HepG2 (cell line): Measurements from ENCODE around the gene ITCH. TPM values are rescaled to one million over a fixed set of nuclear protein-coding genes. Genes with fewer than 3 reads are reported as not detected.

Source experiments
- ADNP ChIP-seq: sonication (generic); formaldehyde crosslinking; IDR thresholded peaks from 2 replicates; pipeline ENCODE4 v1.4.0; 2020; ENCODE audit warnings: missing genetic modification reagents
- ARNT2 ChIP-seq: sonication (generic); formaldehyde crosslinking; IDR thresholded peaks from 2 replicates; pipeline ENCODE4 v1.8.0; 2022; ENCODE audit warnings: mild to moderate bottlenecking, low read depth, missing genetic modification reagents, moderate library complexity
- KDM3A ChIP-seq: IDR thresholded peaks from 2 replicates; pipeline ENCODE4 v1.6.1; 2018; ENCODE audit warnings: low read depth, missing compliant biosample characterization
- MEF2D ChIP-seq: sonication (generic); formaldehyde crosslinking; IDR thresholded peaks from 2 replicates; pipeline ENCODE4 v1.5.1; 2020; ENCODE audit warnings: mild to moderate bottlenecking, missing genetic modification reagents
- SMYD3 ChIP-seq: sonication (generic); formaldehyde crosslinking; IDR thresholded peaks from 2 replicates; pipeline ENCODE4 v1.8.1; 2023; ENCODE audit warnings: mild to moderate bottlenecking, missing genetic modification reagents
- STAT5B ChIP-seq: sonication (generic); formaldehyde crosslinking; IDR thresholded peaks from 2 replicates; pipeline ENCODE4 v1.4.0; 2020; ENCODE audit warnings: missing genetic modification reagents
- ZNF17 ChIP-seq: sonication (generic); formaldehyde crosslinking; IDR thresholded peaks from 2 replicates; pipeline ENCODE4 v1.5.0; 2020; ENCODE audit warnings: mild to moderate bottlenecking, missing genetic modification reagents
- ZNF20 ChIP-seq: sonication (generic); formaldehyde crosslinking; IDR thresholded peaks from 2 replicates; pipeline ENCODE4 v1.4.0; 2020; ENCODE audit warnings: mild to moderate bottlenecking, moderate library complexity, missing genetic modification reagents
- ZNF670 ChIP-seq: sonication (generic); formaldehyde crosslinking; IDR thresholded peaks from 2 replicates; pipeline ENCODE4 v1.8.0; 2022; ENCODE audit warnings: mild to moderate bottlenecking, missing genetic modification reagents, borderline replicate concordance
- polyA plus RNA-seq, 8 experiments: library from polyadenylated mRNA; depleted of rRNA in 3 of 8; stranded (reverse) in 7 of 8; unstranded in 1 of 8; fragments of >200 nt; fragmentation: Illumina TruSeq in 4 of 8; extraction: Trizol in 4 of 8; gene quantifications; 2 replicates each; pipeline versions ENCODE4 v1.2.1 to v1.2.3, GENCODE V29; 2011 to 2016; ENCODE audit warnings: low read depth in 4 of 8, missing spikeins in 1 of 8, mixed read lengths in 1 of 8; ENCODE audit not compliant: insufficient read depth in 1 of 8
- total RNA-seq, 5 experiments: library from RNA; depleted of rRNA; stranded (reverse); fragments of >200 nt; fragmentation: Illumina TruSeq; extraction: Trizol; gene quantifications; 2 replicates each; pipeline ENCODE4 v1.2.3, GENCODE V29; 2016; ENCODE audit warnings: low read depth in 1 of 5
- TF ChIP-seq, protein P1 (sequence below): sonication (generic); formaldehyde crosslinking; IDR thresholded peaks from 2 replicates; pipeline ENCODE4 v1.4.0; 2020; ENCODE audit warnings: missing genetic modification reagents
- TF ChIP-seq, protein P2 (sequence below): sonication (generic); formaldehyde crosslinking; IDR thresholded peaks from 2 replicates; pipeline ENCODE4 v1.4.0; 2020; ENCODE audit warnings: mild to moderate bottlenecking, missing genetic modification reagents, borderline replicate concordance
- TF ChIP-seq, protein P3 (sequence below): fragments of 450-650 bp; IDR thresholded peaks from 2 replicates; pipeline ENCODE4 v1.6.1; 2016
- TF ChIP-seq, protein P4 (sequence below): sonication (generic); formaldehyde crosslinking; conservative IDR thresholded peaks from 2 replicates; pipeline ENCODE4 v1.4.0; 2020; ENCODE audit warnings: missing genetic modification reagents
- TF ChIP-seq, protein P5 (sequence below): sonication (generic); formaldehyde crosslinking; IDR thresholded peaks from 2 replicates; pipeline ENCODE4 v1.4.0; 2020; ENCODE audit warnings: missing genetic modification reagents, mild to moderate bottlenecking, borderline replicate concordance
- TF ChIP-seq, protein P6 (sequence below): sonication (generic); formaldehyde crosslinking; IDR thresholded peaks from 2 replicates; pipeline ENCODE4 v1.5.0; 2020; ENCODE audit warnings: missing genetic modification reagents, mild to moderate bottlenecking, borderline replicate concordance
- TF ChIP-seq, protein P7 (sequence below): sonication (generic); formaldehyde crosslinking; IDR thresholded peaks from 2 replicates; pipeline ENCODE4 v1.8.0; 2022; ENCODE audit warnings: missing genetic modification reagents, mild to moderate bottlenecking, inconsistent platforms, borderline replicate concordance

The ITCH gene
- total and polyA plus RNA-seq, 2 of the 13 experiments (the other 11 are each of a cell fraction or from before 2014, with no cell fraction given), result 20.5 to 112 TPM

DNA sequence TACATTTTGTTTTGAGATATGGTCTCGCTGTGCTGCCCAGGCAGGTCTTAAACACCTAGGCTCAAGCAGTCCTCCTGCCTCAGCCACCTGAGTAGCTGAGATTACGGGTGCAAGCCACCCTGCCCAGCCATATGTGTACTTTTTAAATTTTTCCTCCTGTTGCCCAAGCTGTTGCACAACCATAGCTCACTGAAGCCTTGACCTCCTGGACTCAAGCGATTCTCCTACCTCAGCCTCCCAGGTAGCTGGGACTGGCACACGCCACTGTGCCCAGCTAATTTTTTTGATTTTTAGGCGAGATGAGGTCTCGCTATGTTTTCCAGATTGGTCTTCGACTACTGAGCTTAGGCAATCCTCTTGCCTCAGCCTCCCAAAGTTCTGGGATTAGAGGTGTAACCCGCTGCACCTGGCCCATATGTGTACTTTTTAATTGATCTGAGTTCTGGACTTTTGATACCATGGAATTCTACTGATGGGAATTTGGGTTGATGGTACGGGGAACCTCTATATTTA, 44.9 kb downstream of the ITCH start (continued):
- TF ChIP-seq ARNT2 (CRISPR knock-in tag), result peak; percentile 67; the same call in 1 of the 2 replicates
- TF ChIP-seq SMYD3 (CRISPR knock-in tag), result 0 out of 2 replicates have a peak, but pooled peaks have one; percentile 53
- 0 out of 2 replicates have a peak, but pooled peaks have one; percentile 73 for TF ChIP-seq STAT5B (CRISPR knock-in tag)
- no peak for TF ChIP-seq ZNF20
- TF ChIP-seq, protein P1, sequence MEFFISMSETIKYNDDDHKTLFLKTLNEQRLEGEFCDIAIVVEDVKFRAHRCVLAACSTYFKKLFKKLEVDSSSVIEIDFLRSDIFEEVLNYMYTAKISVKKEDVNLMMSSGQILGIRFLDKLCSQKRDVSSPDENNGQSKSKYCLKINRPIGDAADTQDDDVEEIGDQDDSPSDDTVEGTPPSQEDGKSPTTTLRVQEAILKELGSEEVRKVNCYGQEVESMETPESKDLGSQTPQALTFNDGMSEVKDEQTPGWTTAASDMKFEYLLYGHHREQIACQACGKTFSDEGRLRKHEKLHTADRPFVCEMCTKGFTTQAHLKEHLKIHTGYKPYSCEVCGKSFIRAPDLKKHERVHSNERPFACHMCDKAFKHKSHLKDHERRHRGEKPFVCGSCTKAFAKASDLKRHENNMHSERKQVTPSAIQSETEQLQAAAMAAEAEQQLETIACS (CRISPR knock-in tag), result no peak
- TF ChIP-seq, protein P2, sequence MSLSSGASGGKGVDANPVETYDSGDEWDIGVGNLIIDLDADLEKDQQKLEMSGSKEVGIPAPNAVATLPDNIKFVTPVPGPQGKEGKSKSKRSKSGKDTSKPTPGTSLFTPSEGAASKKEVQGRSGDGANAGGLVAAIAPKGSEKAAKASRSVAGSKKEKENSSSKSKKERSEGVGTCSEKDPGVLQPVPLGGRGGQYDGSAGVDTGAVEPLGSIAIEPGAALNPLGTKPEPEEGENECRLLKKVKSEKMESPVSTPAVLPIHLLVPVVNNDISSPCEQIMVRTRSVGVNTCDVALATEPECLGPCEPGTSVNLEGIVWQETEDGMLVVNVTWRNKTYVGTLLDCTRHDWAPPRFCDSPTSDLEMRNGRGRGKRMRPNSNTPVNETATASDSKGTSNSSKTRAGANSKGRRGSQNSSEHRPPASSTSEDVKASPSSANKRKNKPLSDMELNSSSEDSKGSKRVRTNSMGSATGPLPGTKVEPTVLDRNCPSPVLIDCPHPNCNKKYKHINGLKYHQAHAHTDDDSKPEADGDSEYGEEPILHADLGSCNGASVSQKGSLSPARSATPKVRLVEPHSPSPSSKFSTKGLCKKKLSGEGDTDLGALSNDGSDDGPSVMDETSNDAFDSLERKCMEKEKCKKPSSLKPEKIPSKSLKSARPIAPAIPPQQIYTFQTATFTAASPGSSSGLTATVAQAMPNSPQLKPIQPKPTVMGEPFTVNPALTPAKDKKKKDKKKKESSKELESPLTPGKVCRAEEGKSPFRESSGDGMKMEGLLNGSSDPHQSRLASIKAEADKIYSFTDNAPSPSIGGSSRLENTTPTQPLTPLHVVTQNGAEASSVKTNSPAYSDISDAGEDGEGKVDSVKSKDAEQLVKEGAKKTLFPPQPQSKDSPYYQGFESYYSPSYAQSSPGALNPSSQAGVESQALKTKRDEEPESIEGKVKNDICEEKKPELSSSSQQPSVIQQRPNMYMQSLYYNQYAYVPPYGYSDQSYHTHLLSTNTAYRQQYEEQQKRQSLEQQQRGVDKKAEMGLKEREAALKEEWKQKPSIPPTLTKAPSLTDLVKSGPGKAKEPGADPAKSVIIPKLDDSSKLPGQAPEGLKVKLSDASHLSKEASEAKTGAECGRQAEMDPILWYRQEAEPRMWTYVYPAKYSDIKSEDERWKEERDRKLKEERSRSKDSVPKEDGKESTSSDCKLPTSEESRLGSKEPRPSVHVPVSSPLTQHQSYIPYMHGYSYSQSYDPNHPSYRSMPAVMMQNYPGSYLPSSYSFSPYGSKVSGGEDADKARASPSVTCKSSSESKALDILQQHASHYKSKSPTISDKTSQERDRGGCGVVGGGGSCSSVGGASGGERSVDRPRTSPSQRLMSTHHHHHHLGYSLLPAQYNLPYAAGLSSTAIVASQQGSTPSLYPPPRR, result peak; percentile 92
- peak; percentile 90 for TF ChIP-seq ZNF670
- TF ChIP-seq ADNP (CRISPR knock-in tag), result peak; percentile 93
- TF ChIP-seq, protein P3, sequence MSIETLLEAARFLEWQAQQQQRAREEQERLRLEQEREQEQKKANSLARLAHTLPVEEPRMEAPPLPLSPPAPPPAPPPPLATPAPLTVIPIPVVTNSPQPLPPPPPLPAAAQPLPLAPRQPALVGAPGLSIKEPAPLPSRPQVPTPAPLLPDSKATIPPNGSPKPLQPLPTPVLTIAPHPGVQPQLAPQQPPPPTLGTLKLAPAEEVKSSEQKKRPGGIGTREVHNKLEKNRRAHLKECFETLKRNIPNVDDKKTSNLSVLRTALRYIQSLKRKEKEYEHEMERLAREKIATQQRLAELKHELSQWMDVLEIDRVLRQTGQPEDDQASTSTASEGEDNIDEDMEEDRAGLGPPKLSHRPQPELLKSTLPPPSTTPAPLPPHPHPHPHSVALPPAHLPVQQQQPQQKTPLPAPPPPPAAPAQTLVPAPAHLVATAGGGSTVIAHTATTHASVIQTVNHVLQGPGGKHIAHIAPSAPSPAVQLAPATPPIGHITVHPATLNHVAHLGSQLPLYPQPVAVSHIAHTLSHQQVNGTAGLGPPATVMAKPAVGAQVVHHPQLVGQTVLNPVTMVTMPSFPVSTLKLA, result no peak
- TF ChIP-seq, protein P4, sequence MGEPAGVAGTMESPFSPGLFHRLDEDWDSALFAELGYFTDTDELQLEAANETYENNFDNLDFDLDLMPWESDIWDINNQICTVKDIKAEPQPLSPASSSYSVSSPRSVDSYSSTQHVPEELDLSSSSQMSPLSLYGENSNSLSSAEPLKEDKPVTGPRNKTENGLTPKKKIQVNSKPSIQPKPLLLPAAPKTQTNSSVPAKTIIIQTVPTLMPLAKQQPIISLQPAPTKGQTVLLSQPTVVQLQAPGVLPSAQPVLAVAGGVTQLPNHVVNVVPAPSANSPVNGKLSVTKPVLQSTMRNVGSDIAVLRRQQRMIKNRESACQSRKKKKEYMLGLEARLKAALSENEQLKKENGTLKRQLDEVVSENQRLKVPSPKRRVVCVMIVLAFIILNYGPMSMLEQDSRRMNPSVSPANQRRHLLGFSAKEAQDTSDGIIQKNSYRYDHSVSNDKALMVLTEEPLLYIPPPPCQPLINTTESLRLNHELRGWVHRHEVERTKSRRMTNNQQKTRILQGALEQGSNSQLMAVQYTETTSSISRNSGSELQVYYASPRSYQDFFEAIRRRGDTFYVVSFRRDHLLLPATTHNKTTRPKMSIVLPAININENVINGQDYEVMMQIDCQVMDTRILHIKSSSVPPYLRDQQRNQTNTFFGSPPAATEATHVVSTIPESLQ (CRISPR knock-in tag), result no peak
- TF ChIP-seq, protein P5, sequence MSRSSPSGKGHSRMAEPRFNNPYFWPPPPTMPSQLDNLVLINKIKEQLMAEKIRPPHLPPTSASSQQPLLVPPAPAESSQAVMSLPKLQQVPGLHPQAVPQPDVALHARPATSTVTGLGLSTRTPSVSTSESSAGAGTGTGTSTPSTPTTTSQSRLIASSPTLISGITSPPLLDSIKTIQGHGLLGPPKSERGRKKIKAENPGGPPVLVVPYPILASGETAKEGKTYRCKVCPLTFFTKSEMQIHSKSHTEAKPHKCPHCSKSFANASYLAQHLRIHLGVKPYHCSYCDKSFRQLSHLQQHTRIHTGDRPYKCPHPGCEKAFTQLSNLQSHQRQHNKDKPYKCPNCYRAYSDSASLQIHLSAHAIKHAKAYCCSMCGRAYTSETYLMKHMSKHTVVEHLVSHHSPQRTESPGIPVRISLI (CRISPR knock-in tag), result peak; percentile 91
- TF ChIP-seq, protein P6, sequence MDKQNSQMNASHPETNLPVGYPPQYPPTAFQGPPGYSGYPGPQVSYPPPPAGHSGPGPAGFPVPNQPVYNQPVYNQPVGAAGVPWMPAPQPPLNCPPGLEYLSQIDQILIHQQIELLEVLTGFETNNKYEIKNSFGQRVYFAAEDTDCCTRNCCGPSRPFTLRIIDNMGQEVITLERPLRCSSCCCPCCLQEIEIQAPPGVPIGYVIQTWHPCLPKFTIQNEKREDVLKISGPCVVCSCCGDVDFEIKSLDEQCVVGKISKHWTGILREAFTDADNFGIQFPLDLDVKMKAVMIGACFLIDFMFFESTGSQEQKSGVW (CRISPR knock-in tag), result no peak
- peak; percentile 96 for TF ChIP-seq KDM3A (CRISPR knock-in tag)
- no peak for TF ChIP-seq ZNF17
- TF ChIP-seq, protein P7, sequence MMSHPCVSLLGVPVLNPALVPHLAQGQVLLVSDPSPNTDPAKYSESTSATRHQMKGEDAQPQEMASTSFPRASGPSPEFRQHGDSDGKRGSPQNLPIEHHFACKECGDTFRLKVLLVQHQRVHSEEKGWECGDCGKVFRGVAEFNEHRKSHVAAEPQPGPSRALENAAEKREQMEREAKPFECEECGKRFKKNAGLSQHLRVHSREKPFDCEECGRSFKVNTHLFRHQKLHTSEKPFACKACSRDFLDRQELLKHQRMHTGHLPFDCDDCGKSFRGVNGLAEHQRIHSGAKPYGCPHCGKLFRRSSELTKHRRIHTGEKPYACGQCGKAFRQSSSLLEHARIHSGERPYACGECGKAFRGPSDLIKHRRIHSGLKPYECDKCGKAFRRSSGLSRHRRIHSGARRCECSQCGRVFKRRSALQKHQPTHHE, result 0 out of 2 replicates have a peak, but pooled peaks have one; percentile 42
- peak; percentile 78; the same call in 1 of the 2 replicates for TF ChIP-seq MEF2D
